Prostate gland (tissue), 2 donors: ENCODE measurements around the gene SEMA3A.

ENCODE experiments used
- POLR2A ChIP-seq: fragments of 450-650 bp; IDR thresholded peaks from one replicate; pipeline ENCODE4 v1.6.1; 2016; ENCODE audit warnings: antibody characterized with exemption, mild to moderate bottlenecking
- POLR2AphosphoS5 ChIP-seq: sonication (generic); formaldehyde crosslinking; IDR thresholded peaks from one replicate; pipeline ENCODE4 v1.6.1; 2017; ENCODE audit warnings: antibody characterized with exemption
- TF ChIP-seq, protein P1 (sequence below), 4 experiments: fragments of 200-600 bp in 2 of 4; fragments of 450-650 bp in 2 of 4; sonication (generic) in 2 of 4; IDR thresholded peaks; 1 replicate in 3 of 4; 2 replicates in 1 of 4; pipeline ENCODE4 v1.5.1; 2016 to 2019; ENCODE audit warnings: antibody characterized with exemption in 4 of 4, mild to moderate bottlenecking in 2 of 4, moderate library complexity in 2 of 4

DNA sequence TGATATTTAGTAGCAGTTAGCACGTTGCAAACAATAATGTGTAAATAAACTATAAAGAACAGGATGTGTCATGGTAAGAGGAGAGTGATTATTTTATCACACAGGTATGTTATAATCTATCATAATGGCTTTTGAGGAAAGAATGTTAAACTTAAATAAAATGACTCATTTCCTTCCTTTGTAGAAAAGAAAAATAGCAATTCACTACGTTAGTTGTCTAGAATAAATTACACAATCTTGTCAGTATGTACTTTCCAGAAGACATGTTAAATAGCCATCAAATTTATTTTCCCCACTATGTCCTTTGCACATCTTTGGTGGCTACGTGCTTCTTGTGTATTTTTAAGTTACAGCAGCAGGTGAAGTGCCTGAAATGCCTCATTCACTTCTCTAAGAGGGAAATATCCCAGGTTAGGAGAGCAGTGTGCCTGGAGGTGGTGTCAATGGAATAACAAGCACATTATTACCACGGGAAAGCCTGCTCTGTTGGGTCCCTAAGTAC is 133.8 kb downstream of the SEMA3A start:
- TF ChIP-seq, protein P1, sequence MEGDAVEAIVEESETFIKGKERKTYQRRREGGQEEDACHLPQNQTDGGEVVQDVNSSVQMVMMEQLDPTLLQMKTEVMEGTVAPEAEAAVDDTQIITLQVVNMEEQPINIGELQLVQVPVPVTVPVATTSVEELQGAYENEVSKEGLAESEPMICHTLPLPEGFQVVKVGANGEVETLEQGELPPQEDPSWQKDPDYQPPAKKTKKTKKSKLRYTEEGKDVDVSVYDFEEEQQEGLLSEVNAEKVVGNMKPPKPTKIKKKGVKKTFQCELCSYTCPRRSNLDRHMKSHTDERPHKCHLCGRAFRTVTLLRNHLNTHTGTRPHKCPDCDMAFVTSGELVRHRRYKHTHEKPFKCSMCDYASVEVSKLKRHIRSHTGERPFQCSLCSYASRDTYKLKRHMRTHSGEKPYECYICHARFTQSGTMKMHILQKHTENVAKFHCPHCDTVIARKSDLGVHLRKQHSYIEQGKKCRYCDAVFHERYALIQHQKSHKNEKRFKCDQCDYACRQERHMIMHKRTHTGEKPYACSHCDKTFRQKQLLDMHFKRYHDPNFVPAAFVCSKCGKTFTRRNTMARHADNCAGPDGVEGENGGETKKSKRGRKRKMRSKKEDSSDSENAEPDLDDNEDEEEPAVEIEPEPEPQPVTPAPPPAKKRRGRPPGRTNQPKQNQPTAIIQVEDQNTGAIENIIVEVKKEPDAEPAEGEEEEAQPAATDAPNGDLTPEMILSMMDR (IDR thresholded peaks at IDR 0.05): no peak
- TF ChIP-seq POLR2AphosphoS5 (no peak), POLR2A (no peak)
